ACC112 (cell line): ENCODE measurements around the gene LLGL2.

Experiments
- H2AFZ ChIP-seq: fragments of 200-600 bp; sonication (generic); one replicate; pipeline ENCODE4 v1.6.0; 2017; ENCODE audit warnings: antibody characterized with exemption, low read length; ENCODE audit not compliant: unreplicated experiment
- H3K27ac ChIP-seq: fragments of 200-600 bp; sonication (generic); 2 replicates; pipeline ENCODE4 v1.5.1; 2014; ENCODE audit warnings: low read depth, mild to moderate bottlenecking, antibody characterized with exemption, low read length, moderate library complexity
- H3K27me3 ChIP-seq: fragments of 200-600 bp; sonication (generic); 2 replicates; pipeline ENCODE4 v1.6.1; 2014; ENCODE audit warnings: mild to moderate bottlenecking, antibody characterized with exemption, low read length, moderate library complexity, mixed read lengths; ENCODE audit not compliant: insufficient read depth
- H3K36me3 ChIP-seq: fragments of 200-600 bp; sonication (generic); 2 replicates; pipeline ENCODE4 v1.6.1; 2016; ENCODE audit warnings: mild to moderate bottlenecking, antibody characterized with exemption, low read length, moderate library complexity, mixed read lengths; ENCODE audit not compliant: insufficient read depth
- H3K4me1 ChIP-seq: fragments of 200-600 bp; sonication (generic); one replicate; pipeline ENCODE4 v1.6.1; 2016; ENCODE audit warnings: low read length, mixed read lengths; ENCODE audit not compliant: insufficient read depth, unreplicated experiment, control insufficient read depth
- H3K4me3 ChIP-seq: fragments of 200-600 bp; sonication (generic); 2 replicates; pipeline ENCODE4 v1.5.1; 2014; ENCODE audit warnings: mild to moderate bottlenecking, low read depth, low read length
- H3K79me2 ChIP-seq: fragments of 200-600 bp; sonication (generic); one replicate; pipeline ENCODE4 v1.6.0; 2016; ENCODE audit warnings: low read length; ENCODE audit not compliant: control insufficient read depth, unreplicated experiment, insufficient read depth

LLGL2 gene

DNA sequence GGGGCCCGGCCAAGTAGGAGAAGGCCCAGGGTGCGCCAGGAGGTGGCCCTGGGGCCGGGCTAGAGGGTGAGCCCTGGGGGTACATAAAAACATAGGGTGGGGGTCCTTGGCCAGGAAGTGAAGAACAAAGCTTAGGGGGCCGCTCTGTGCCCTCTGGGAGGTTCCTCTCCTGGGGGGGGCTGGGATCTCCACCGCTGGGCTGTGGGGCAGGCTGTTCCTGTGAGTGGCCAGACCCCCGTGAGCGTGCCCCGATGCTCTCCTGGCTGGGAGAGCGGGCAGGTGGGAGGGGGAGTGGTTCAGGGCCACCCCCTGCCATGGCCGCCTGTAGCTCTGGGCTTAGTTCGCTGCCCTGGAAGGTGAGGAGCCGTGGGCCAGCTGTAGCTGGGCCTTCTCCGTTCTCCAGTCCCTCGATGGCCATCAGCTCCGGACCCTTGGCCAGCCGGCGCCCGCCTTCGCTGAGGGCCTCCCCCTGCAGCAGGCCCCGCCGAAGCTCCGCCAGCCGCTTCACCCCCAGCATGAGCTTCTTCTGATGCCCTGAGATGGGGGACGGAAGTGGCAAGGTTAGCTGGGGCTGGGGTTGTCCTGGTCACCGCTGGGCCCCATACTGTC lies 22.7 kb upstream of the LLGL2 start:
- Histone ChIP-seq H3K27ac (no peak overlapping the region), H3K27me3 (no peaks in the 10 kb centered on the region), H3K36me3 (no peaks in the 10 kb centered on the region), H3K4me3 (no peak overlapping the region), H3K4me1 (no peaks in the 10 kb centered on the region), H2AFZ (no peak overlapping the region), H3K79me2 (no peaks in the 10 kb centered on the region)

DNA sequence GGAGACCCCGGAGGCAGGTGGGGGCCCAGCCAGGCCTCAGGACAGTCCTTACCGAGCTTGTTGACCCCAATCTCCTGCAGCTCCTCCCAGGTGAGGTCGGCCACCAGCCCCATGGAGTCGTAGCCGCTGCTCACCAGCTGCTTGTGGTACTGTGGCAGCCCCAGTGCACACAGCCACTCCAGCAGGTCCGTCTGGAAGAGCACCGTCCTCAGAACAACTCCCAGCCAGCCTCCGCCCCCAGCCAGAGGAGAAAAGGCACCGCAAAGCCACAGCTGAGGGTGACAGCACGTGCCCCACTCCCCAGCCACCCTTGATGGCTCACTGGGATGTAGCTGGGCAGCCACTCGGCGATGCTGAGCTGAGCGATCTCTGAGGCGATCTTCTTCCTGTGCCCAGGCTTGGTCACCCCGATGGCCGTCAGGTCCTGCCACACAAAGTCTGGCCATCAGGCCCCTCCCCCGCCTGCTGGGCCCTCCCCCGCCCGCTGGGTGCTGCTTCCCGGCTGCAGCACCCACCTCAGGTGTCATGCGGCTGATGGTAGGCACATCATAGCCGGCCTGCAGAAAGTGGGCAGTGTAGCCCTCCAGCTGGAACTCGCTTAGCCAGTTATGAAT lies 22.1 kb upstream of the LLGL2 start:
- no peaks in the 10 kb centered on the region for H3K36me3 ChIP-seq
- no peaks in the 10 kb centered on the region for H3K79me2 ChIP-seq
- no peak overlapping the region for H3K4me3 ChIP-seq
- H3K4me1 ChIP-seq: peaks cover 3% of the 10 kb centered on the region
- no peaks in the 10 kb centered on the region for H3K27me3 ChIP-seq
- H3K27ac ChIP-seq: no peak overlapping the region
- H2AFZ ChIP-seq: no peak overlapping the region

DNA sequence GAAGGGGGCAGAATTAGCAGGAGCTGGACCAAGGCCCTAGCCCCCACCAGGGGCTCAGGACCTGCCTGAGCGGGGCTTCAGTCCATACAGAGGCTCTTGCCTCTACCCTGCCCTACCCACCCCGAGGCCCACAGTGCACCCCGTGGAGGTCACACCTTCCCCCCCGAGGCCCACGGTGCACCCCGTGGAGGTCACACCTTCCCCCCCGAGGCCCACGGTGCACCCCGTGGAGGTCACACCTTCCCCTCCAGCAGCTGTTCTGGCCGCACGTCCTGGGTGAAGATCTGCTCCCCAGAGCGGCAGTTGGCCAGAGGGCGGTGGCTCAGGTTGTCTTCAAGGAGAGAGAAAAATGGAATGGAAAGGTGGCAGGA lies 21.5 kb upstream of the LLGL2 start:
- H3K27ac ChIP-seq: no peak overlapping the region
- H3K79me2 ChIP-seq: no peaks in the 10 kb centered on the region
- no peaks in the 10 kb centered on the region for H3K27me3 ChIP-seq
- H3K36me3 ChIP-seq: no peaks in the 10 kb centered on the region
- H3K4me1 ChIP-seq: peaks cover 5% of the 10 kb centered on the region
- no peak overlapping the region for H3K4me3 ChIP-seq
- H2AFZ ChIP-seq: no peak overlapping the region

DNA sequence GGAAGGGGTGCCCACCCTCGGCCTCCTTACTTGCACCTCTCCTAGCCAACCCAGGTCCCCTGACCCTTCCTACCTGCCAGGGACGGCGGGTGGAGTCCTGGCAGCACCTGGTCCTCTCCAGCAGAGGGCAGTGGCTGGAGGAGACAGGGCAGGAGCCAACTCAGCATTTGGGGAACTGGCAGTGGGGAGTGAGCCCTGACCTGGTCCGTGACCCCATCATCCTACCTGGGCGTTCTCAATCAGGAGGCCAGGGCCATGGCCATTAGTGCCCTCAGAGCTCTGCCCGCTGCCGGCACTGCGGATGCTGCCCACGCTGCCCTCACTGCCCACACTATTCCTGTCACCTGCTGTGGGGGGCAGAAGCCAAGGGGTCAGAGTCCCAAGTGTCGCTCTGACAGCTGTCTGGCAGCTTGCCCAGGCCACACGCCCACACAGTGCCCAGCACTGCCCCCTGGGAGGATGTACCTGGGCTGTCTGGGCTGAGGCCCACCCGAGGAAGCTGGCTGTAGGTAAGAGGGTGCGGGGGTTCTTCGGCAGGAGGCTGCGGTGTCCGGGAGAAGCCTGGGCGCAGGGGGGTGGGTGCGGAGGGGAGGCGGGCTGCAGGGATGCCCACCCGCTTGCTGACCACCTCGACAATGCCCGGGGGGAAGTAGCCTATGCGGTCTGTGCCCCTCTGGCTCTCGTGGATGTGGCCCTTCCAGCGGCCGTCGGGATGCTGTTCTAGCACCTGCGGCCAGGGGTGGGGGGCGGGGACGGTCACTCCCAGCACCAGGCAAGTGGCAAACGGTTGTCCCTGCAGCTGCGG lies 20.9 kb upstream of the LLGL2 start:
- H2AFZ ChIP-seq: no peak overlapping the region
- H3K79me2 ChIP-seq: no peaks in the 10 kb centered on the region
- H3K4me3 ChIP-seq: no peak overlapping the region
- no peaks in the 10 kb centered on the region for H3K27me3 ChIP-seq
- H3K27ac ChIP-seq: no peak overlapping the region
- H3K4me1 ChIP-seq: peaks cover 5% of the 10 kb centered on the region
- no peaks in the 10 kb centered on the region for H3K36me3 ChIP-seq

DNA sequence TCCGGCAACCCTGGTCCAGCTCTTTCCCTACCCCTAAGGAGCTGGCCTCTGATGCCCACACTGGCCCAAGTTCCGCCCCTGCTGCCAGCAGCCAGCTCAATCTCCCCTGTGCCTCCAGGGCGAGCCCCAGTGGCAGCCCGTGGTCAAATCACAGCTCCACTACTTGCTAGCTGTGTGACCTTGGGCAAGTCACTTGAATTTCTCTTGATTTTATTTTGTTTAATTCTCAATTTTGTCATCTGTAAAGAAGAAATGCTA lies 20.4 kb upstream of the LLGL2 start:
- no peak overlapping the region for H3K27ac ChIP-seq
- H3K4me3 ChIP-seq: no peak overlapping the region
- H3K79me2 ChIP-seq: no peaks in the 10 kb centered on the region
- H2AFZ ChIP-seq: no peak overlapping the region
- peaks cover 5% of the 10 kb centered on the region for H3K4me1 ChIP-seq
- H3K27me3 ChIP-seq: no peaks in the 10 kb centered on the region
- H3K36me3 ChIP-seq: no peaks in the 10 kb centered on the region

DNA sequence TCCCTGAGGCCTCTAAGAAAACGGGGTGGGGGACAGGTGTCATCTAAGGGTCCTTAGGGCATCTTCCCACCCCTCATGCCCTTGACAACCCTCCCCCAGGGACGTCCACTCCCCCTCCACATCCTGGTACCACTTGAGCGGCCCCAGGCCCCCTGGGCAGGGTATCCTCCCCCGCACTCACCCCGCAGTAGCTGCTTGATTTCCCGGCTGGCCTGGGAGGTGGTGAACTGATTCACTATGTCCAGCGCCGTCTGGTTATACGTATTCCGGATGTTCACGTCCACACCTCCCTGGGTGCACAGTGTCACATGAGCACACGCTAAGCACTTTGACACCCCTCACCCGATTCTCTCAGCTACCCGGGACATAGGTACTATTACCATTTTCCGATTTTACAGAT lies 19.9 kb upstream of the LLGL2 start:
- H3K36me3 ChIP-seq: no peaks in the 10 kb centered on the region
- H3K4me1 ChIP-seq: peaks cover 5% of the 10 kb centered on the region
- no peaks in the 10 kb centered on the region for H3K79me2 ChIP-seq
- no peak overlapping the region for H2AFZ ChIP-seq
- H3K27me3 ChIP-seq: no peaks in the 10 kb centered on the region
- no peak overlapping the region for H3K27ac ChIP-seq
- H3K4me3 ChIP-seq: no peak overlapping the region

DNA sequence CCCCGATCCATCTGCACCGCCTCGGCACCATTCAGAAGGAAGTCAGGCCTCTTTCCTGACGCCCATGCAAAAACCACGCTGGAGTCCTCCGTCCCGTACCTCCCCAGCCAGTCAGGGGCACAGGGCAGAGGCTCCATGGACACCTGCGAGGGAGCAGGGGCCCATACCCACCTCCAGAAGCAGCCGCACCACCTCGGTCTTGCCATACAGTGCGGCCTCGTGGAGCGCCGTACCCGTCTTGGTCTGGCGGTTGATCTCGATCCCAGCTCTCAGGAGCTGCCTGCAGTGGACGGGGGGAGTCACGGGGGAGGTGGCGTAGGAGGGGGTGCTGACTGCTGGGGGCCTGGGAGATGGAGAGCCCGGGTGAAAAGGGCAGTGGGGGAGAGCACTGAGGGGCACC lies 19.4 kb upstream of the LLGL2 start:
- H3K27me3 ChIP-seq: no peaks in the 10 kb centered on the region
- H3K4me1 ChIP-seq: peaks cover 5% of the 10 kb centered on the region
- H2AFZ ChIP-seq: no peak overlapping the region
- no peak overlapping the region for H3K4me3 ChIP-seq
- no peak overlapping the region for H3K27ac ChIP-seq
- no peaks in the 10 kb centered on the region for H3K36me3 ChIP-seq
- no peaks in the 10 kb centered on the region for H3K79me2 ChIP-seq

DNA sequence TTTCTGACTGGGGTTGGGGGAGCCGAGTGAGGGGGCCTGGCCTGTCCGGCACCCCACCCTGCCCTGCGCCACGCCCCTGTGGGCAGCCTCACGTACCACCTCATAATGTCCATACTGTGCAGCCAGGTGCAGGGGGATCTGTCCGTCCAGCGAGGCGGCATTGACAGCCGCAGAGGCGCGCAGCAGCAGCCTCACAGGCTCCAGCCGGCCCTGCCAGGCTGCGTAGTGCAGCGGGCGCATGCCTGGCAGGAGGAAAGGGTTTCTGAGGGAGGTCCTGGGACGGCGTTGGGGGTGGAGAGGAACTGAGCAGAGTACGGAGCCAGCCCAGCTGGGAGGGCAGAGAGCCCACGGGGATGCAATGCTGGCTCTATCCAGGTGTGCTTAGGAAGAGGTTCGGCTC lies 18.6 kb upstream of the LLGL2 start:
- Histone ChIP-seq H3K27me3 (no peaks in the 10 kb centered on the region), H3K79me2 (no peaks in the 10 kb centered on the region), H3K36me3 (no peaks in the 10 kb centered on the region), H3K4me1 (peaks cover 11% of the 10 kb centered on the region), H3K4me3 (no peak overlapping the region), H2AFZ (no peak overlapping the region), H3K27ac (no peak overlapping the region)

DNA sequence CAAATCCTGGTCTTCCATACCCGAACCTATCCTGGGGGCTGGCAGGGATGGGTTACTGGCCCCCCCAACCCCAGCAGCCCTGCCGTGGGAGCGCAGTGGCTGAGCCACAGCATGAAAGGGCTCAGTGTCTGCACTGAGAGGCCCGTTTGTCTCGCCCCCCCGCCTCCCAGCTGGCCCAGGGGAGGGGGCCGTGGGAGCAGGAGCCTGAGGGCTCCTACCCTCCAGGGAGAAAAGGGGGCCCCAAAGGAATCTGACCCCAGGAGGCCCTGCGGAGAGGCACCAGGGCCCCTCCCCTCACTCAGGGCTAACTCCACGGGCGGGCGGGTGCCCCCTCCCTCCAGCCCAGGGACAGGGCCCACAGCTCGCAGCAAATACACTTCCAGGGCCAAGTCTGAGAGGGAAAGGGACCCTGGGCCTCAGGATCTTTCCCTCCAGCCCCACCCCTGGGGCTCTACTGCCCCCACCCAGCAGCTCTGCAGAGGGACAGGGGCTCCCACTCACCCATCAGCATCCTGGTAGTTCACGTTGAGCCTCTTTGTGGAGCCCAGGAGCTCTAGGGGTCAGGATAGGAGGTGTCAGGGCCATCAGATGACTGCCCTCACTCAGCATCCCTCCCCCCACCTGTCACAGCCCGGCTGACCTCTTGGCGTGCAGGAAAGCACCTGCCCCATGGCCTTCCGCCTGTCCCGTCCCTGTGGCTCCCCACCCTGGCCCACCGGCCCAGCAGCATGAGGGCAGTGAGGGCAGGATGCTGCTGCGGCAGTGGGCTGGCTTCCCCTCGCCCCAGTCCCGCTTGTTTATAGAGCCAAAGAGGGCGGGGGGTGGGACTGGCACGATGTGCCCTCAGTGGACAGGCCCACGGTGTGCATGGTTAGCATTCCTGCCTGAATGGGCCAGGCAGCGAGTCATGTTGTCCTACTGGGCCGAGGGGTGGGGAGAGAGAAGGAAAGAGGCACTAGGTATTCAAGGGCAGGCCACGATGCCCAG lies 17.5 kb upstream of the LLGL2 start:
- H3K4me3 ChIP-seq: no peak overlapping the region
- H3K27ac ChIP-seq: no peak overlapping the region
- no peak overlapping the region for H2AFZ ChIP-seq
- no peaks in the 10 kb centered on the region for H3K36me3 ChIP-seq
- peaks cover 16% of the 10 kb centered on the region for H3K4me1 ChIP-seq
- no peaks in the 10 kb centered on the region for H3K79me2 ChIP-seq
- no peaks in the 10 kb centered on the region for H3K27me3 ChIP-seq

DNA sequence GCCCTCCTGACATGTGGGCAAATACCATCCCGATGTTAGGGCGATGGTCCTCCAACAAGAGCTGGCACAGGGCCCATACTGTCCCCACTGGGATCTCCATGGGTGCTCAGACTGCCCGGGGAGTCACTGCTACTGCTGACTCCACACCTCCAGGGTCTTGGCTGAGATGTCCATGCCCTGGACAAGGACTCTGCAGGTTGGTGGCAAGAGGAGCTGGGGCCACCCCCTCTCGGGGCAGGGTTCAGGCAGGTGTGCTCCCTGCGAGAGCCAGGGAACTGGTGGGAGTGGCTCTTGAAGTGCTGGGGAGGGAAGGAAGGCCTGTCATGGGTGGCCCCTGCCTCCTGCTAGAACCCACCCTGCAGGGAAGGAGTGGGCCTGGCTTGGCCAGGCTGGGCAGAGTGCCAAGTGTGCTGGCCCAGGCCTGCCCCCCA lies 16.6 kb upstream of the LLGL2 start:
- no peaks in the 10 kb centered on the region for H3K27me3 ChIP-seq
- no peak overlapping the region for H3K27ac ChIP-seq
- H2AFZ ChIP-seq: no peak overlapping the region
- no peaks in the 10 kb centered on the region for H3K36me3 ChIP-seq
- H3K4me3 ChIP-seq: no peak overlapping the region
- peaks cover 17% of the 10 kb centered on the region for H3K4me1 ChIP-seq
- no peaks in the 10 kb centered on the region for H3K79me2 ChIP-seq
